ENCODE measurements around the gene SGCE. TPM values are rescaled to one million over a fixed set of nuclear protein-coding genes. Genes with fewer than 3 reads are reported as not detected.

SGCE gene
- total and polyA plus RNA-seq, 10 of the 15 experiments (the other 5 are each of a cell fraction or from before 2014, with no cell fraction given): 30.5 to 80.1 (median 49.2) TPM

- H4K20me1 ChIP-seq (ENCODE audit: control insufficient read depth, insufficient read depth): no peaks in the 10 kb centered on the region
- H3K79me2 ChIP-seq (ENCODE audit: control insufficient read depth, insufficient read depth, low read length): no peaks in the 10 kb centered on the region
- intact Hi-C loops (cut with micrococcal nuclease; ENCODE audit: unreplicated experiment): no loop called here
- H3K4me1 ChIP-seq (ENCODE audit: control insufficient read depth, insufficient read depth, low read length): no peaks in the 10 kb centered on the region
- FAIRE-seq (no peak), ATAC-seq (no peak), DNase-seq (ENCODE audit: low read depth, low spot score) (no peak)
- H3K4me3 ChIP-seq: no peak overlapping the region
- H3K27me3 ChIP-seq (replicated peaks in 1 of 2; ENCODE audit: control insufficient read depth in 2 of 2, insufficient read depth in 2 of 2, low read length in 1 of 2): no peaks in the 10 kb centered on the region
- ChIA-PET POLR2A (no interaction called here), RAD21 (ENCODE audit: unreplicated experiment) (no interaction called here), CTCF (no interaction called here), SMC1A (ENCODE audit: uncharacterized antibody, unreplicated experiment) (interaction anchor here (1.0 kb wide), 1 partner anchor 238 kb away, joined by 3 read pairs; no protein-coding TSS in a partner anchor)
- TF ChIP-seq NFIC (IDR thresholded peaks at IDR 0.05; ENCODE audit: low read depth, low read length) (no peak), TCF12 (IDR thresholded peaks at IDR 0.05; ENCODE audit: low read depth, low read length) (no peak), TCF7 (IDR thresholded peaks at IDR 0.05; ENCODE audit: borderline replicate concordance) (no peak), KDM1A (IDR thresholded peaks at IDR 0.05; ENCODE audit: borderline replicate concordance) (no peak), GATAD2B (conservative IDR thresholded peaks at IDR 0.05; ENCODE audit: low read depth) (no peak), LARP7 (IDR thresholded peaks at IDR 0.05) (no peak), CREM (IDR thresholded peaks at IDR 0.05; ENCODE audit: low read depth) (no peak), SRF (IDR thresholded peaks at IDR 0.05; ENCODE audit: low read depth in 2 of 2, low read length in 2 of 2) (no peak), CBX3 (IDR thresholded peaks at IDR 0.05; ENCODE audit: borderline replicate concordance, low read depth) (no peak), CHD1 (IDR thresholded peaks at IDR 0.05; ENCODE audit: low read depth, low read length) (no peak)
- TF ChIP-seq, protein P1, sequence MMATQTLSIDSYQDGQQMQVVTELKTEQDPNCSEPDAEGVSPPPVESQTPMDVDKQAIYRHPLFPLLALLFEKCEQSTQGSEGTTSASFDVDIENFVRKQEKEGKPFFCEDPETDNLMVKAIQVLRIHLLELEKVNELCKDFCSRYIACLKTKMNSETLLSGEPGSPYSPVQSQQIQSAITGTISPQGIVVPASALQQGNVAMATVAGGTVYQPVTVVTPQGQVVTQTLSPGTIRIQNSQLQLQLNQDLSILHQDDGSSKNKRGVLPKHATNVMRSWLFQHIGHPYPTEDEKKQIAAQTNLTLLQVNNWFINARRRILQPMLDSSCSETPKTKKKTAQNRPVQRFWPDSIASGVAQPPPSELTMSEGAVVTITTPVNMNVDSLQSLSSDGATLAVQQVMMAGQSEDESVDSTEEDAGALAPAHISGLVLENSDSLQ (IDR thresholded peaks at IDR 0.05): no peak
- TF ChIP-seq, protein P2, sequence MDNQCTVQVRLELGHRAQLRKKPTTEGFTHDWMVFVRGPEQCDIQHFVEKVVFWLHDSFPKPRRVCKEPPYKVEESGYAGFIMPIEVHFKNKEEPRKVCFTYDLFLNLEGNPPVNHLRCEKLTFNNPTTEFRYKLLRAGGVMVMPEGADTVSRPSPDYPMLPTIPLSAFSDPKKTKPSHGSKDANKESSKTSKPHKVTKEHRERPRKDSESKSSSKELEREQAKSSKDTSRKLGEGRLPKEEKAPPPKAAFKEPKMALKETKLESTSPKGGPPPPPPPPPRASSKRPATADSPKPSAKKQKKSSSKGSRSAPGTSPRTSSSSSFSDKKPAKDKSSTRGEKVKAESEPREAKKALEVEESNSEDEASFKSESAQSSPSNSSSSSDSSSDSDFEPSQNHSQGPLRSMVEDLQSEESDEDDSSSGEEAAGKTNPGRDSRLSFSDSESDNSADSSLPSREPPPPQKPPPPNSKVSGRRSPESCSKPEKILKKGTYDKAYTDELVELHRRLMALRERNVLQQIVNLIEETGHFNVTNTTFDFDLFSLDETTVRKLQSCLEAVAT (IDR thresholded peaks at IDR 0.05): no peak
- no peak overlapping the region for H3K27ac ChIP-seq (ENCODE audit: control insufficient read depth, insufficient read depth)
- in situ Hi-C loops (cut with MboI): no loop called here
- no peak overlapping the region for H2AFZ ChIP-seq (ENCODE audit: control insufficient read depth, low read depth, low read length)
- no peaks in the 10 kb centered on the region for H3K9me3 ChIP-seq (replicated peaks; ENCODE audit: control insufficient read depth, insufficient read depth, low read length)
- 0% methylated on average over 2 of the region's 2 CpGs for WGBS (ENCODE audit: insufficient coverage, insufficient replicate concordance, low lambda C conversion rate, missing lambda C conversion rate)
- no peak overlapping the region for H3K4me2 ChIP-seq (ENCODE audit: control insufficient read depth, insufficient read depth)
- no peaks in the 10 kb centered on the region for H3K36me3 ChIP-seq (ENCODE audit: control insufficient read depth in 2 of 2, insufficient read depth in 2 of 2, low read length in 1 of 2)
- H3K9ac ChIP-seq (ENCODE audit: control insufficient read depth, insufficient read depth, low read length): no peak overlapping the region
- no TSS peak for BruUV-seq (replicated peaks)
These were observed 31.1 kb upstream of the SGCE start for GRCh38 chr7:94687076-94687475.

Data from GM12878 (cell line).